ENCODE data around the gene TCF4.

DNA sequence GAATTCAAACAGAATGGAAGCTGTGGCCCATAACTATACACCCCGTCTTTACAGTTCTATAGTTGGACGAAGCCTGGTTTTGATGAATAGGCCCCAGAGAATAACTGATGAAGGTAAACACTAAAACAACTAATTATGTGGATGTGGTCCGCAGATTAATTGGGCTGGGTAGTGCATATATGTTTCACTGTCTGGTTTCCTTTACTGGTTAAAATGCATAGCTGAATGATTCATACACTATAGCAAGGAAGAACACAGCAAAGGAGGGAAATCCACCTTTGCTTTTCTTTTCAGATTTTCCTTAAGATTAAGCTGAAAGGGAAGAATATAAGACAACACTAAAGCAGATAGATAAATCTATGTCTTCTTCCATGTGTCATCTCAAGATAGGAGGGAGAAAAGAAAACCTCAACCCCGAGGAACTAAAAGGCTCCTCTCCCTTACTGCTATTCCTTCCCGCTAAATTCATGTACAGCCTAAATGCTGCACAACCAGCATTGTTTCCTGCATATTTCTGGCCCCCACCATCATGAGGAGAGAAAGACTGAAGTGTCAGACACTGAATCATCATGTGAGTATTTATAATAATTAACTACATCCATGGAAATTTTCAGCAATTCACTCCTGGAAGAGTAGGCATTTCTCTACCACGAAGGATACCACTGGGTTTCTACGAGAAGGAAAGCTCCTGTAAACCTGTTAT is 331.6 kb downstream of the TCF4 start:
- no peak for TF ChIP-seq FOXJ3 (CRISPR knock-in tag; IDR thresholded peaks at IDR 0.05)
- TF ChIP-seq REST (IDR thresholded peaks at IDR 0.05; ENCODE audit: low read depth, low read length) = no peak
- no peak for TF ChIP-seq SIN3A (IDR thresholded peaks at IDR 0.05; ENCODE audit: borderline replicate concordance, low read depth, low read length)
- TF ChIP-seq, protein P1, sequence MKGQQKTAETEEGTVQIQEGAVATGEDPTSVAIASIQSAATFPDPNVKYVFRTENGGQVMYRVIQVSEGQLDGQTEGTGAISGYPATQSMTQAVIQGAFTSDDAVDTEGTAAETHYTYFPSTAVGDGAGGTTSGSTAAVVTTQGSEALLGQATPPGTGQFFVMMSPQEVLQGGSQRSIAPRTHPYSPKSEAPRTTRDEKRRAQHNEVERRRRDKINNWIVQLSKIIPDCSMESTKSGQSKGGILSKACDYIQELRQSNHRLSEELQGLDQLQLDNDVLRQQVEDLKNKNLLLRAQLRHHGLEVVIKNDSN (IDR thresholded peaks at IDR 0.05; ENCODE audit: borderline replicate concordance, low read depth) = no peak
